ENCODE results near the gene TXLNG. TPM values are rescaled to one million over a fixed set of nuclear protein-coding genes. Genes with fewer than 3 reads are reported as not detected.

TXLNG gene
- total RNA-seq (10 to 100 TPM; 17.2 to 17.5 TPM), total RNA-seq (41.1 to 217 (median 80.9) reads per million in 172 experiments)
- 13.5 TPM for polyA plus RNA-seq (2013, experiment 1 of 2)
- polyA plus RNA-seq (2013, experiment 2 of 2) = 14.8 TPM

DNA sequence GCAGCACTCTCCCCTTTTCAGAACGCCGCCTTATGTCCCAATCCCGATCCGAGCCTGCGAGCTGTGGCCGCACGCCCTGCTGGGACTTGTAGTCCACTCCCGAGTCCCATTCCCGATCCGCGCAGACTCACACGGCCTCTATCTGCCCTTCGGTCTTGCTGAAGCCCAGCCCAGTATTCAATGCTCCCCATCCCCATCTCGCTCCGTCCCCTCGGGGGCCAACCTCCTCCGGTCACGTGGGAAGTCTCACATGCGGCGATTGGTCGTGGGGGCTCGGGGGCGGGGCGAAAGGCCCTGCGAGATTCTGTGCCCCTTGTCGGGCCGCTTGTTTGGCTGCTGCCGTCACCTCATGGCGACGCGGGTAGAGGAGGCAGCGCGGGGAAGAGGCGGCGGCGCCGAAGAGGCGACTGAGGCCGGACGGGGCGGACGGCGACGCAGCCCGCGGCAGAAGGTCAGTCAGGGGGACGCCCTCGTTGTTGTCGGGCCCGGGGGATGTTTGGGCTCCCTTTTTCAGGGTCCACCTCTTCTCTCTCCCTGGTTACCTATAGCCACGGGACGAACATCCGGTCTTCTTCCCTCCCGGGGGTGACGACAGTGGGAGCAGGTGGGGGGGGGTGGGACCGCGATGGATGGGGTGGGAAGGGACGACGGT, at the start of gene TXLNG:
TXLNG (plus strand) TSS at position 328 of the 652 bp plus-strand sequence; CDS start at position 350, 22 bp downstream.
- TF ChIP-seq, protein P1, sequence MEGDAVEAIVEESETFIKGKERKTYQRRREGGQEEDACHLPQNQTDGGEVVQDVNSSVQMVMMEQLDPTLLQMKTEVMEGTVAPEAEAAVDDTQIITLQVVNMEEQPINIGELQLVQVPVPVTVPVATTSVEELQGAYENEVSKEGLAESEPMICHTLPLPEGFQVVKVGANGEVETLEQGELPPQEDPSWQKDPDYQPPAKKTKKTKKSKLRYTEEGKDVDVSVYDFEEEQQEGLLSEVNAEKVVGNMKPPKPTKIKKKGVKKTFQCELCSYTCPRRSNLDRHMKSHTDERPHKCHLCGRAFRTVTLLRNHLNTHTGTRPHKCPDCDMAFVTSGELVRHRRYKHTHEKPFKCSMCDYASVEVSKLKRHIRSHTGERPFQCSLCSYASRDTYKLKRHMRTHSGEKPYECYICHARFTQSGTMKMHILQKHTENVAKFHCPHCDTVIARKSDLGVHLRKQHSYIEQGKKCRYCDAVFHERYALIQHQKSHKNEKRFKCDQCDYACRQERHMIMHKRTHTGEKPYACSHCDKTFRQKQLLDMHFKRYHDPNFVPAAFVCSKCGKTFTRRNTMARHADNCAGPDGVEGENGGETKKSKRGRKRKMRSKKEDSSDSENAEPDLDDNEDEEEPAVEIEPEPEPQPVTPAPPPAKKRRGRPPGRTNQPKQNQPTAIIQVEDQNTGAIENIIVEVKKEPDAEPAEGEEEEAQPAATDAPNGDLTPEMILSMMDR (IDR thresholded peaks at IDR 0.05) = no peak
- peak; percentile 85 to 98 (median 94) for DNase-seq
- no peaks in the 10 kb centered on the region for H3K27me3 ChIP-seq (ENCODE audit: control insufficient read depth in 1 of 2, insufficient read depth in 2 of 2, low read length in 2 of 2)
- H3K4me1 ChIP-seq (ENCODE audit: insufficient read depth, low read length) = peaks cover 12% of the 10 kb centered on the region
- H3K9me3 Mint-ChIP-seq = no peaks in the 10 kb centered on the region
- H3K27ac Mint-ChIP-seq = peak within 1 kb of the TSS; percentile 84
- peaks cover 2% of the 10 kb centered on the region for H3K36me3 ChIP-seq (ENCODE audit: insufficient read depth, low read length)
- intact Hi-C loops (cut with DNase I, micrococcal nuclease) = loop anchor here (2.0 to 10.0 kb wide), 6 partner anchors 67 to 1111 kb away; partner anchors contain the start of genes SYAP1 (in 2 of the 2), AP1S2 (in 1 of the 2), RBBP7 (in 1 of the 2) and REPS2 (in 1 of the 2)
- H3K4me3 ChIP-seq (ENCODE audit: low read length) = peak within 1 kb of the TSS; percentile 76
- H3K9me3 ChIP-seq (ENCODE audit: control insufficient read depth in 1 of 2, insufficient read depth in 1 of 2, low read length in 2 of 2) = no peaks in the 10 kb centered on the region
- H3K36me3 Mint-ChIP-seq (ENCODE audit: low read depth) = peaks cover 18% of the 10 kb centered on the region
- ChIA-PET CTCF (no interaction called here), POLR2A (interaction anchor here (1.0 kb wide), 1 partner anchor 67 kb away, joined by 4 read pairs; the partner anchor contains the start of gene SYAP1)
- peak within 1 kb of the TSS; percentile 84 to 87 for H3K27ac ChIP-seq (ENCODE audit: low read depth in 1 of 2, low read length in 2 of 2)
- H3K4me1 Mint-ChIP-seq (ENCODE audit: low read depth) = peaks cover 29% of the 10 kb centered on the region
- ATAC-seq (ENCODE audit: poor library complexity) = peak; percentile 94
- peak within 1 kb of the TSS; percentile 97 for H3K4me3 Mint-ChIP-seq
- H3K27me3 Mint-ChIP-seq = no peaks in the 10 kb centered on the region

DNA sequence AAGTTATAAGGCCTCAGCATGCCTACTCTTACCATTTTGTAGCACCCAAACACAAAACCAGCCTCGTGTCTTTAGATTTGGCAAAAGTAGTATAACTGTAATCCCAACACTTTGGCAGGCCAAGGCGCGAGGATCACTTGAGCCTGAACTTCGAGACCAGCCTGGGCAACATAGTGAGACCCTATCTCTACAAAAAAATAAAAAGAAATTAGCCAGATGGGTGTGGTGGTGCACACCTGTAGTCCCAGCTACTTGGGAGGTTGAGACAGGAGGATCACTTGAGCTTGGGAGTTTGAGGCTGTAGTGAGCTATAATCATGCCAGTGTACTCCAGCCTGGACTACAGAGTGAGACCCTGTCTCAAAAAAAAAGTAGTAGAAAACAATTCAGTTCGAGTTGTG, 49.2 kb upstream of the TXLNG start:
- Mint-ChIP-seq H3K9me3 (no peaks in the 10 kb centered on the region), H3K27ac (no peak overlapping the region), H3K36me3 (ENCODE audit: low read depth) (peaks cover 76% of the 10 kb centered on the region), H3K4me3 (no peak overlapping the region), H3K27me3 (no peaks in the 10 kb centered on the region), H3K4me1 (ENCODE audit: low read depth) (peaks cover 7% of the 10 kb centered on the region)
- no peaks in the 10 kb centered on the region for H3K27me3 ChIP-seq (ENCODE audit: control insufficient read depth in 1 of 2, insufficient read depth in 2 of 2, low read length in 2 of 2)
- ChIA-PET CTCF (no interaction called here), POLR2A (no interaction called here)
- DNase-seq (no peak), ATAC-seq (ENCODE audit: poor library complexity) (no peak)
- intact Hi-C loops (cut with DNase I, micrococcal nuclease) = no loop called here
- TF ChIP-seq, protein P1 (IDR thresholded peaks at IDR 0.05) = no peak
- no peak overlapping the region for H3K27ac ChIP-seq (ENCODE audit: low read depth in 1 of 2, low read length in 2 of 2)
- H3K4me1 ChIP-seq (ENCODE audit: insufficient read depth, low read length) = no peaks in the 10 kb centered on the region
- peaks cover 24% of the 10 kb centered on the region for H3K36me3 ChIP-seq (ENCODE audit: insufficient read depth, low read length)
- no peaks in the 10 kb centered on the region for H3K9me3 ChIP-seq (ENCODE audit: control insufficient read depth in 1 of 2, insufficient read depth in 1 of 2, low read length in 2 of 2)
- H3K4me3 ChIP-seq (ENCODE audit: low read length) = no peak overlapping the region

DNA sequence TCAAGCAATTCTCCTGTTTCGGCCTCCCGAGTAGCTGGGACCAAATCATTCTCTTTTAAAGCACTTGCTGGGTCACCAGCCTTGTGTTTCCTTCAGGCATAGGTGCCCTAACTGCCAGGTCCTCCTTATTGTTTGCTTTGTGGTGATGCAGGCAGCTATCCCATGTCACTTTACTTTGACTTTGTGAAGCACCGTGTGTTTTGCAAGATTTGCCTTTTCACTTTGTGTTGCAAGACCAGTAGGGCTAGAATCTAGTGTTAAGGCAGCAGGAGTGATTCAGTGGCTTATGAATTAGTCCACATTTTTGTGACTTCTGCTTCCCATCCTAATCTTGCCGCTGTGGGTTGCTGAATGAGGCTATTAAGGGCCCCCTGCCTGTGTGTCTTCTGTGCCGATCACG, 46.7 kb upstream of the TXLNG start:
- Mint-ChIP-seq H3K9me3 (no peaks in the 10 kb centered on the region), H3K27ac (no peak overlapping the region)
- TF ChIP-seq, protein P1 (IDR thresholded peaks at IDR 0.05) = no peak

More for the DNA sequence above, 46.7 kb upstream of the TXLNG start:
- Mint-ChIP-seq H3K4me3 (no peak overlapping the region), H3K4me1 (ENCODE audit: low read depth) (no peaks in the 10 kb centered on the region), H3K27me3 (no peaks in the 10 kb centered on the region), H3K36me3 (ENCODE audit: low read depth) (peaks cover 77% of the 10 kb centered on the region)
- H3K27me3 ChIP-seq (ENCODE audit: control insufficient read depth in 1 of 2, insufficient read depth in 2 of 2, low read length in 2 of 2) = no peaks in the 10 kb centered on the region
- no peak for DNase-seq
- no peak overlapping the region for H3K4me3 ChIP-seq (ENCODE audit: low read length)
- intact Hi-C loops (cut with DNase I, micrococcal nuclease) = no loop called here
- peaks cover 38% of the 10 kb centered on the region for H3K36me3 ChIP-seq (ENCODE audit: insufficient read depth, low read length)
- ATAC-seq (ENCODE audit: poor library complexity) = no peak
- H3K27ac ChIP-seq (ENCODE audit: low read depth in 1 of 2, low read length in 2 of 2) = no peak overlapping the region
- no peaks in the 10 kb centered on the region for H3K4me1 ChIP-seq (ENCODE audit: insufficient read depth, low read length)
- ChIA-PET CTCF (no interaction called here), POLR2A (no interaction called here)
- H3K9me3 ChIP-seq (ENCODE audit: control insufficient read depth in 1 of 2, insufficient read depth in 1 of 2, low read length in 2 of 2) = no peaks in the 10 kb centered on the region
